Measurements from ENCODE around the gene IGF2R.

Gene IGF2R

DNA sequence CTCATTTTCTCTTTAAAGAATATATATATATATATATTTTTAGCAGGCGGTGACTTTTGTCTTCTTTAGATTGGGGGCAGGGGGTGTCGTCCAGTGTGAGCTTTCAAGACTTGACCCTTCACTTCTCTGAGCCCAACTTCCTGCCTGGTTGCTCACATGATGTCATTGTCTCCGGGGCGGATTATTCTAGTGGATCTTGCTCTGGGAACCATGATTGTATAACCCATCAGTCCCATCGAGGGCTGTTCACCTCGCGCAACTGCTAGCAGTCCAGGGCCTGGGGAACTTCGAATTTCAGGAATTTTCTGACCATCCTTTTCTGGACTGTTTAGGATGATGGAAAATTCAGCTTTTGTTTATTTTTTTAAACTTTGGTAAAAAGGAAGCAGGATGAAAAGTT lies 1.0 kb downstream of the IGF2R start:
- Histone ChIP-seq H3K36me3 (ENCODE audit: control insufficient read depth, insufficient read depth, low read length) (no peaks in the 10 kb centered on the region), H3K9ac (no peak overlapping the region), H3K27ac (peak overlapping the region; percentile 24), H3K4me1 (no peaks in the 10 kb centered on the region), H3K79me2 (peaks cover 15% of the 10 kb centered on the region), H3K9me3 (ENCODE audit: control insufficient read depth, low read length) (no peaks in the 10 kb centered on the region), H3K27me3 (ENCODE audit: control insufficient read depth, insufficient read depth, low read length) (no peaks in the 10 kb centered on the region), H2AFZ (peak overlapping the region; percentile 64), H3K4me3 (ENCODE audit: low read depth, low read length) (peak overlapping the region; percentile 77), H3K4me2 (ENCODE audit: low read length) (peak overlapping the region; percentile 74)
- no peak for TF ChIP-seq CTCF (IDR thresholded peaks at IDR 0.05)

DNA sequence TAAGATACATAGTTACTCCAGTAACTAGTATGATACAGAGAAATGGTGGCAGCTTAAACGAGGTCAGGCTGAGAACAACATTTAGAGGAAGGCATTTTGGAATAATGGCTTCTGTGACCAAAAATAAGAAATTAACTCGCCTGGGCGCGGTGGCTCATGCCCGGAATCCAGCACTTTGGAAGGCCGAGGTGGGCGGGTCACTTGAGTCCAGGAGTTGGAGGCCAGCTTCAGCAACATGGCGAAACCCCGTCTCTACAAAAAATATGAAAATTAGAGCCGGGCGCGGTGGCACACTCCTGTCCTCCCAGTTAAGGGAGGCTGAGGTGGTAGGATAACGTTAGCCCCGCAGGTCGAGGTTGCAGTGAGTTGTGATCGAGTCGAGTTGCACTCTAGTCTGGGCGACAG lies 1.8 kb downstream of the IGF2R start:
- peak overlapping the region; percentile 74 for H3K4me2 ChIP-seq (ENCODE audit: low read length)
- peak overlapping the region; percentile 24 for H3K27ac ChIP-seq
- H3K79me2 ChIP-seq, result peaks cover 20% of the 10 kb centered on the region
- no peak overlapping the region for H3K9ac ChIP-seq
- H3K9me3 ChIP-seq (ENCODE audit: control insufficient read depth, low read length), result no peaks in the 10 kb centered on the region
- H3K36me3 ChIP-seq (ENCODE audit: control insufficient read depth, insufficient read depth, low read length), result no peaks in the 10 kb centered on the region
- H3K4me3 ChIP-seq (ENCODE audit: low read depth, low read length), result no peak overlapping the region
- no peak overlapping the region for H2AFZ ChIP-seq
- H3K4me1 ChIP-seq, result no peaks in the 10 kb centered on the region
- no peaks in the 10 kb centered on the region for H3K27me3 ChIP-seq (ENCODE audit: control insufficient read depth, insufficient read depth, low read length)
- no peak for TF ChIP-seq CTCF (IDR thresholded peaks at IDR 0.05)

- Histone ChIP-seq H3K36me3 (ENCODE audit: control insufficient read depth, insufficient read depth, low read length) (no peaks in the 10 kb centered on the region), H3K79me2 (peaks cover 22% of the 10 kb centered on the region), H3K27ac (no peak overlapping the region), H3K27me3 (ENCODE audit: control insufficient read depth, insufficient read depth, low read length) (no peaks in the 10 kb centered on the region), H3K4me3 (ENCODE audit: low read depth, low read length) (no peak overlapping the region), H2AFZ (no peak overlapping the region), H3K9me3 (ENCODE audit: control insufficient read depth, low read length) (no peaks in the 10 kb centered on the region), H3K9ac (no peak overlapping the region), H3K4me2 (ENCODE audit: low read length) (no peak overlapping the region), H3K4me1 (no peaks in the 10 kb centered on the region)
- TF ChIP-seq CTCF (IDR thresholded peaks at IDR 0.05), result no peak
These were observed 2.7 kb downstream of the IGF2R start for GRCh38 chr6:159971341-159972178.

- TF ChIP-seq CTCF (IDR thresholded peaks at IDR 0.05), result no peak
- Histone ChIP-seq H3K9ac (no peak overlapping the region), H3K79me2 (peaks cover 31% of the 10 kb centered on the region), H3K36me3 (ENCODE audit: control insufficient read depth, insufficient read depth, low read length) (no peaks in the 10 kb centered on the region), H3K27me3 (ENCODE audit: control insufficient read depth, insufficient read depth, low read length) (no peaks in the 10 kb centered on the region), H3K4me3 (ENCODE audit: low read depth, low read length) (no peak overlapping the region), H3K9me3 (ENCODE audit: control insufficient read depth, low read length) (no peaks in the 10 kb centered on the region), H3K4me2 (ENCODE audit: low read length) (no peak overlapping the region), H2AFZ (no peak overlapping the region), H3K27ac (no peak overlapping the region), H3K4me1 (no peaks in the 10 kb centered on the region)
These were observed 3.8 kb downstream of the IGF2R start for GRCh38 chr6:159972506-159973268.

Measured in parathyroid adenoma (tissue), 2 donors.